MM.1S (cell line): ENCODE measurements around the gene OSGIN1.

Experiments
- DNase-seq: peaks from one replicate; pipeline ENCODE4 v3.0.0-alpha.2; 2015
- H2AFZ ChIP-seq: fragments of 300-600 bp; sonication (generic); 2 replicates; pipeline ENCODE4 v1.6.0; 2016; ENCODE audit warnings: antibody characterized with exemption, low read length
- H3F3A ChIP-seq: fragments of 300-600 bp; sonication (generic); 2 replicates; pipeline ENCODE4 v1.6.1; 2016; ENCODE audit warnings: mild to moderate bottlenecking, antibody characterized with exemption, low read length, moderate library complexity, mixed read lengths; ENCODE audit not compliant: insufficient read depth
- H3K27ac ChIP-seq: fragments of 300-600 bp; sonication (generic); 2 replicates; pipeline ENCODE4 v1.5.1; 2016; ENCODE audit warnings: mild to moderate bottlenecking, low read length
- H3K27me3 ChIP-seq: fragments of 300-600 bp; sonication (generic); replicated peaks from 2 replicates; pipeline ENCODE4 v1.6.0; 2016; ENCODE audit warnings: low read length; ENCODE audit not compliant: insufficient read depth
- H3K36me3 ChIP-seq: fragments of 300-600 bp; sonication (generic); replicated peaks from 2 replicates; pipeline ENCODE4 v1.6.1; 2016; ENCODE audit warnings: mild to moderate bottlenecking, low read length, mixed read lengths; ENCODE audit not compliant: insufficient read depth
- H3K4me1 ChIP-seq: fragments of 300-600 bp; sonication (generic); 2 replicates; pipeline ENCODE4 v1.6.1; 2016; ENCODE audit warnings: low read length, mixed read lengths
- H3K4me2 ChIP-seq: fragments of 300-600 bp; sonication (generic); 2 replicates; pipeline ENCODE4 v1.6.0; 2016; ENCODE audit warnings: low read depth, low read length
- H3K4me3 ChIP-seq: fragments of 300-600 bp; sonication (generic); 2 replicates; pipeline ENCODE4 v1.5.1; 2016; ENCODE audit warnings: low read length, mixed read lengths
- H3K79me2 ChIP-seq: fragments of 300-600 bp; sonication (generic); 2 replicates; pipeline ENCODE4 v1.6.1; 2016; ENCODE audit warnings: mixed run types, low read length, mixed read lengths
- H3K9ac ChIP-seq: fragments of 300-600 bp; sonication (generic); 2 replicates; pipeline ENCODE4 v1.6.1; 2016; ENCODE audit warnings: low read length, mixed read lengths
- H3K9me2 ChIP-seq: fragments of 300-600 bp; sonication (generic); replicated peaks from 2 replicates; pipeline ENCODE4 v1.6.1; 2016; ENCODE audit warnings: mild to moderate bottlenecking, low read length, mixed read lengths; ENCODE audit not compliant: insufficient read depth
- H3K9me3 ChIP-seq: fragments of 300-600 bp; sonication (generic); replicated peaks from 2 replicates; pipeline ENCODE4 v1.6.1; 2016; ENCODE audit warnings: mild to moderate bottlenecking, low read length, mixed read lengths; ENCODE audit not compliant: insufficient read depth
- H4K20me1 ChIP-seq: fragments of 300-600 bp; sonication (generic); 2 replicates; pipeline ENCODE4 v1.6.1; 2016; ENCODE audit warnings: mild to moderate bottlenecking, low read length, moderate library complexity, mixed read lengths; ENCODE audit not compliant: insufficient read depth
- CTCF ChIP-seq: fragments of 300-600 bp; sonication (generic); IDR thresholded peaks from 2 replicates; pipeline ENCODE4 v1.5.1; 2016; ENCODE audit warnings: antibody characterized with exemption, low read length, mixed read lengths
- EZH2 ChIP-seq: fragments of 300-600 bp; sonication (generic); optimal IDR thresholded peaks from 2 replicates; pipeline ENCODE3; 2017; ENCODE audit warnings: low read depth, mild to moderate bottlenecking, antibody characterized with exemption, low read length, mixed read lengths
- EZH2phosphoT487 ChIP-seq: fragments of 300-600 bp; sonication (generic); IDR thresholded peaks from 2 replicates; pipeline ENCODE4 v1.6.1; 2018; ENCODE audit warnings: antibody characterized with exemption, low read length

The OSGIN1 gene

GRCh38 chr16:83952940-83953795 lies at the start of gene OSGIN1:
TSS of gene OSGIN1 (plus strand) at chr16:83953240. CDS start at chr16:83957672, 4,432 bp downstream.
- DNase-seq = peak; percentile 67
- H3K9me2 ChIP-seq = no peaks in the 10 kb centered on the region
- no peaks in the 10 kb centered on the region for H4K20me1 ChIP-seq
- H2AFZ ChIP-seq = peak within 1 kb of the TSS; percentile 67
- H3K27me3 ChIP-seq = no peaks in the 10 kb centered on the region
- H3K27ac ChIP-seq = peak within 1 kb of the TSS; percentile 25; the same call in 1 of the 2 replicates
- TF ChIP-seq EZH2phosphoT487 = no peak
- no peak for TF ChIP-seq EZH2
- no peak for TF ChIP-seq CTCF
- H3K4me3 ChIP-seq = peak within 1 kb of the TSS; percentile 65
- no peaks in the 10 kb centered on the region for H3K79me2 ChIP-seq
- H3K9me3 ChIP-seq = no peaks in the 10 kb centered on the region
- H3K4me2 ChIP-seq = peak within 1 kb of the TSS; percentile 92
- H3F3A ChIP-seq = no peaks in the 10 kb centered on the region
- H3K36me3 ChIP-seq = no peaks in the 10 kb centered on the region
- 0 out of 2 replicates have a peak, but pooled peaks cover 2% of the 10 kb centered on the region for H3K4me1 ChIP-seq
- H3K9ac ChIP-seq = peak within 1 kb of the TSS; percentile 51

- no peak for DNase-seq
Measured at GRCh38 chr16:83903751-83904150, 49.3 kb upstream of the OSGIN1 start.

GRCh38 chr16:83906683-83907082 lies 46.4 kb upstream of the OSGIN1 start:
- no peak overlapping the region for H3K27ac ChIP-seq
- H3K79me2 ChIP-seq = no peaks in the 10 kb centered on the region
- H3K36me3 ChIP-seq = no peaks in the 10 kb centered on the region
- no peaks in the 10 kb centered on the region for H3K9me3 ChIP-seq
- H3K9me2 ChIP-seq = no peaks in the 10 kb centered on the region
- H3F3A ChIP-seq = no peaks in the 10 kb centered on the region
- no peak overlapping the region for H3K9ac ChIP-seq
- no peak overlapping the region for H2AFZ ChIP-seq
- no peak overlapping the region for H3K4me2 ChIP-seq
- H3K4me1 ChIP-seq = no peaks in the 10 kb centered on the region
- no peak overlapping the region for H3K4me3 ChIP-seq
- no peak for TF ChIP-seq EZH2phosphoT487
- no peak for TF ChIP-seq EZH2
- no peak for DNase-seq
- H3K27me3 ChIP-seq = no peaks in the 10 kb centered on the region
- no peaks in the 10 kb centered on the region for H4K20me1 ChIP-seq

More at GRCh38 chr16:83903751-83904150, 49.3 kb upstream of the OSGIN1 start:
- Histone ChIP-seq H3K9me3 (no peaks in the 10 kb centered on the region), H3K79me2 (no peaks in the 10 kb centered on the region), H2AFZ (no peak overlapping the region), H3K4me2 (no peak overlapping the region), H3K9ac (no peak overlapping the region), H3K4me3 (no peak overlapping the region), H3F3A (no peaks in the 10 kb centered on the region), H3K27ac (no peak overlapping the region), H3K4me1 (no peaks in the 10 kb centered on the region), H3K9me2 (no peaks in the 10 kb centered on the region), H3K36me3 (no peaks in the 10 kb centered on the region), H4K20me1 (no peaks in the 10 kb centered on the region), H3K27me3 (no peaks in the 10 kb centered on the region)
- no peak for TF ChIP-seq CTCF
- no peak for TF ChIP-seq EZH2phosphoT487
- TF ChIP-seq EZH2 = no peak

- Histone ChIP-seq H3F3A (no peaks in the 10 kb centered on the region), H3K36me3 (no peaks in the 10 kb centered on the region), H3K9me3 (no peaks in the 10 kb centered on the region), H4K20me1 (no peaks in the 10 kb centered on the region), H3K4me3 (no peak overlapping the region), H3K9me2 (no peaks in the 10 kb centered on the region), H3K4me2 (no peak overlapping the region), H3K27me3 (no peaks in the 10 kb centered on the region), H2AFZ (no peak overlapping the region), H3K9ac (no peak overlapping the region), H3K4me1 (no peaks in the 10 kb centered on the region), H3K79me2 (no peaks in the 10 kb centered on the region), H3K27ac (no peak overlapping the region)
- DNase-seq = no peak
- TF ChIP-seq CTCF (no peak), EZH2 (no peak), EZH2phosphoT487 (no peak)
Measured at GRCh38 chr16:83907111-83907510, 45.9 kb upstream of the OSGIN1 start.
